ENCODE measurements around the gene TTF2.
"Not testable (repeated sequence)": the region's sequence is repeated elsewhere in the genome, so short reads cannot be mapped to it uniquely, and the experiment has no call there.

TTF2 gene

DNA sequence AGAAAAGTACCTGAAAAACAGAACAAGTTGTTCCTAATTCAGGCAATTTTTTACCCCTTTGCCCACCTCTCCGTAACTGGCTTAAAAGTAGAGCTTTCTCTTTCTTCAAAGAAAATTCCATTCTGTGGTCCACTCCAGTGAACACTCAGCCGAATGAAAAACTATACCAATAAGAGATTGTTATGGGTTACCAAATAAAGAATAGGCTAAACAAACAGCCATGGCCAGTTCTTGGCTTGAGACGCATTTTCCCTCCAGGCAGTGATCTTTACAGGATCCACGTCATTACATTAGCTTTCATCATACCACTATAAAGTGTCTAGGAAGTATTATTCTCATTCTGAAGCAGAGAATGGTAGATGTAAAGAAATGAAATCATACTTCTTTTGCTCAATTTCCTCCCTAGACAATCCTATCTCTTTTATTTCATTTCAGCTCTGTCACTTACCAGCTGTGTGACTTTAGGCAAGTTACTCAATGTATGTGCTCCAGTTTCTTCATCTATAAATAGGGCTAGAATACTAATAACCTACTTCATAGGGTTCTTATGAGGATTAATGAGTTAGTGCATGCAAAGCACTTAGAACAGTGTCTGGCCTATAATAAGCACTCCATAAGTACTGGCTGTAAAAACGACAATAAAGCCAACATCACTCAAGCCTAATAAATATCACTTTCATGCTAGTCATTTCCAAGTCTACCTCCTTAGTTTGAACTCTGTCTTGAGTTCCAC, 87.9 kb downstream of the TTF2 start:
- no peak for DNase-seq (ENCODE audit: low read depth in 3 of 3, low spot score in 1 of 3)

DNA sequence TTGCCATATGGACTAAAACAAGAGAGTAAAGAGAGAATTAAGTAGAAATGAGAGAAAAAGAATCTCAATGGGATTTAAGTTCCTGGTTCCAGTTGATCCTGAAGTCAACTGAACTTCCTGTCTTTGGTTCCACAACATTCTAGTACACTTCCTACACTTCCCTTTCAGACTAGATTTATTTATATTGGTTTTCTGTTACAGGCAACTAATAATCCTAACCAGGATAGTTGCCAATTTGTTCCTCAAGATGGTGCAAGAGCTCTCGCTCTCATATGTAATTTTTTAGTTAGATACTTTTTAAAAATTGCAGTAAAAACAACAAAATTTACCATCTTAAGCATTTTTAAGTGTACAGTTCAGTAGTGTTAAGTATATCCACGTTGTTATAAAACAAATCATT, 90.2 kb downstream of the TTF2 start:
- no peak for DNase-seq (ENCODE audit: low read depth in 3 of 3, low spot score in 1 of 3)

DNA sequence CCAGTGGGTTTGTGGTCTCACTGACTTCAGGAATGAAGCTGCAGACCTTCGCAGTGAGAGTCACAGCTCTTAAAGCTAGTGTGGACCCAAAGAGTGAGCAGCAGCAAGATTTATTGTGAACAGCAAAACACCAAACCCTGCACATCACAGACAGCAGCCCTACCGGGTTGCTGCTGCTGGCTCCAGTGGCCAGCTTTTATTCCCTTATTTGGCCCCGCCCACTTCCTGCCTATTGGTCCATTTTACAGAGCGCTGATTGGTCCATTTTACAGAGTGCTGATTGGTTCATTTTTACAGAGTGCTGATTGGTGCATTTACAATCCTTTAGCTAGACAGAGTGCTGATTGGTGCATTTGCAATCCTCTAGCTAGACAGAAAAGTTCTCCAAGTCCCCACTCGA, 91.2 kb downstream of the TTF2 start:
- DNase-seq (ENCODE audit: low read depth in 3 of 3, low spot score in 1 of 3): not testable (repeated sequence)
